Loucy (cell line): ENCODE measurements around the gene PRKCZ.

ENCODE experiments used
- CTCF ChIP-seq: fragments of 200-600 bp; sonication (generic); conservative IDR thresholded peaks from 2 replicates; pipeline ENCODE4 v1.5.1; 2014; ENCODE audit warnings: mild to moderate bottlenecking, antibody characterized with exemption, low read length
- EZH2phosphoT487 ChIP-seq: fragments of 200-600 bp; IDR thresholded peaks from 2 replicates; pipeline ENCODE4 v1.6.1; 2018; ENCODE audit warnings: antibody characterized with exemption, mild to moderate bottlenecking, moderate library complexity, borderline replicate concordance

DNA sequence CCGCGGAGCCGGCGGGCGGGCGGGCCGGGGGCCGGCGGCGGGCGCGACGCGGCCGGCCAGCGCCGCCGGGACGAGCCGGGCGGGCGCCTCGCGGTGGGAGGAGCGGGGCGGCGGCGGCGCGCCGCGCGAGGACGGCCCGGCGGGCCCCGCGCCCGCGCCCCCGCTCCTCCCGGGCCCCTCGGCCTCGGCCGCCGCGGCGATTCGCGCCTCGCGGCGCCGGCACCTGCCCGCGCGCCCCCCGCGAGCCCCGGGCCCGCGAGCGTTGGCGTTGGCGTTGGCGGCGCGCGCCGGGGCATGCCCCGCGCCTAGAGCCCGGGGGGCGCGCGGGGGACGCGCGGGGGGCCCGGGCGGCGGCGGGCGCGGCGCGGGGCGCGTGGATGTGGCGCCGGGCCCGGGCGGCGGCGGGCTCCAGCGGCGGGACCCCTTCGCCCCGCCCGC is 178.0 kb downstream of the PRKCZ start, which contains the start of gene SKI:
- TF ChIP-seq CTCF (no peak), EZH2phosphoT487 (no peak)
